ENCODE measurements around the gene SBK1. TPM values are rescaled to one million over a fixed set of nuclear protein-coding genes. Genes with fewer than 3 reads are reported as not detected.
A peak's percentile ranks its signal among the peaks of the same experiment; 100 is the strongest.

SBK1 gene
- total RNA-seq, 1 donor from 2014 or later = 8.7 TPM

- DNase-seq = no peak
These were observed 10.3 kb upstream of the SBK1 start for GRCh38 chr16:28282045-28282444.

- DNase-seq = no peak
These were observed 9.2 kb upstream of the SBK1 start for GRCh38 chr16:28283173-28283572.

GRCh38 chr16:28283798-28284577, 8.3 kb upstream of the SBK1 start:
- DNase-seq = no peak

GRCh38 chr16:28285649-28286048, 6.7 kb upstream of the SBK1 start:
- peak; percentile 66 for DNase-seq

GRCh38 chr16:28288114-28288513, 4.2 kb upstream of the SBK1 start:
- peak; percentile 19 for DNase-seq

- peak; percentile 32 for DNase-seq
These were observed 3.3 kb upstream of the SBK1 start for GRCh38 chr16:28289048-28289447.

GRCh38 chr16:28289939-28290858, 2.1 kb upstream of the SBK1 start:
- no peak for DNase-seq

- no peak for DNase-seq
These were observed 1.5 kb upstream of the SBK1 start for GRCh38 chr16:28290859-28291254.

- peak; percentile 60 for DNase-seq
These were observed 641 bp downstream of the SBK1 start for GRCh38 chr16:28292731-28293600.

GRCh38 chr16:28293601-28293960, 1.3 kb downstream of the SBK1 start:
- DNase-seq = no peak

- no peak for DNase-seq
These were observed 1.9 kb downstream of the SBK1 start for GRCh38 chr16:28294201-28294600.

GRCh38 chr16:28295276-28295675, 3.0 kb downstream of the SBK1 start:
- no peak for DNase-seq

GRCh38 chr16:28297308-28297707, 5.0 kb downstream of the SBK1 start:
- DNase-seq = no peak

- no peak for DNase-seq
These were observed 5.6 kb downstream of the SBK1 start for GRCh38 chr16:28297784-28298510.

GRCh38 chr16:28298511-28298878, 6.2 kb downstream of the SBK1 start:
- no peak for DNase-seq

GRCh38 chr16:28300327-28300726, 8.0 kb downstream of the SBK1 start:
- no peak for DNase-seq

GRCh38 chr16:28301154-28301553, 8.8 kb downstream of the SBK1 start:
- DNase-seq = no peak

GRCh38 chr16:28301620-28302019, 9.3 kb downstream of the SBK1 start:
- DNase-seq = no peak

GRCh38 chr16:28303132-28303531, 10.8 kb downstream of the SBK1 start:
- no peak for DNase-seq

GRCh38 chr16:28304214-28304613, 11.9 kb downstream of the SBK1 start:
- peak; percentile 70 for DNase-seq

GRCh38 chr16:28307936-28308335, 15.6 kb downstream of the SBK1 start:
- DNase-seq = no peak
